Right lobe of liver (tissue), 6 donors: ENCODE measurements around the gene LOXL1. TPM values are rescaled to one million over a fixed set of nuclear protein-coding genes. Genes with fewer than 3 reads are reported as not detected.

ENCODE experiments used
- ATAC-seq, 4 donors: fragments of 200-7000 bp; cut with Tn5 transposase; one replicate each; pipeline ENCODE4 v1.9.1; 2020; ENCODE audit warnings: mild to moderate bottlenecking in 4 of 4, moderate library complexity in 4 of 4
- DNase-seq, 3 donors: peaks; one replicate each; pipeline ENCODE4 v3.0.0-alpha.2; 2020
- H3K27ac ChIP-seq, 3 donors: fragments of 200-600 bp; one replicate each; pipeline ENCODE4 v1.8.0; 2022
- H3K27me3 ChIP-seq, 2 donors: fragments of 200-600 bp; one replicate each; pipeline ENCODE4 v1.8.0; 2022
- H3K36me3 ChIP-seq, 4 donors: fragments of 200-600 bp; sonication (generic) in 1 of 4; one replicate each; pipeline versions ENCODE4 v1.5.1 to v1.8.0; 2017 to 2022; ENCODE audit warnings: control low read depth in 1 of 4
- H3K4me1 ChIP-seq, 4 donors: fragments of 200-600 bp; sonication (generic) in 1 of 4; one replicate each; pipeline versions ENCODE4 v1.5.1 to v1.8.0; 2017 to 2022; ENCODE audit warnings: control low read depth in 1 of 4
- H3K4me3 ChIP-seq, 3 donors: fragments of 200-600 bp; one replicate each; pipeline ENCODE4 v1.8.0; 2022
- H3K9me3 ChIP-seq, 4 donors: fragments of 200-600 bp; sonication (generic) in 1 of 4; one replicate each; pipeline versions ENCODE4 v1.5.1 to v1.8.0; 2017 to 2022; ENCODE audit warnings: control low read depth in 1 of 4
- CTCF ChIP-seq, 4 donors: fragments of 200-600 bp in 3 of 4; fragments of 450-650 bp in 1 of 4; IDR thresholded peaks; one replicate each; pipeline versions ENCODE4 v1.5.1 to v1.8.0; 2016 to 2022; ENCODE audit warnings: antibody characterized with exemption in 4 of 4, mild to moderate bottlenecking in 2 of 4
- POLR2A ChIP-seq: fragments of 450-650 bp; IDR thresholded peaks from one replicate; pipeline ENCODE4 v1.6.1; 2017; ENCODE audit warnings: antibody characterized with exemption, mild to moderate bottlenecking
- WGBS: methylation state at CpG from one replicate; pipeline ENCODE4 v1.1.6; 2018; ENCODE audit warnings: low coverage, low lambda C conversion rate; ENCODE audit not compliant: insufficient coverage; ENCODE audit errors: missing lambda C conversion rate; 5-methylcytosine and 5-hydroxymethylcytosine counted together
- intact Hi-C, 2 donors: fragments of 100-400 bp; cut with DNase I; formaldehyde crosslinking; loops; one replicate each; pipeline versions ENCODE4 v1.11.2 to v1.14.1; 2022
- total RNA-seq, 6 experiments: library from RNA; depleted of rRNA in 2 of 6; stranded (reverse); fragments of >200 nt in 2 of 6; fragmentation: NEBNext Ultra II Directional in 3 of 6; extraction: Animal tissue kit (Norgen Biotek cat#: 25700) in 3 of 6; gene quantifications; one replicate each; pipeline versions ENCODE4 v1.1.0 to v1.2.4, GENCODE V29; 2016 to 2023
- donor health status: DM: no; HTN: yes; CAD: no.
- donor health status: DM: no; HTN: no; CAD: no.
- donor health status: DM: no; HTN: no; CAD: no.
- donor health status: DM: no; HTN: yes; CAD: no.
- donor health status: DM: no; HTN: yes; CAD: no.

Gene LOXL1
- total RNA-seq, 6 experiments from 2014 or later, result 0.29 to 2.3 (median 0.83) TPM

GRCh38 chr15:73983211-73983727 lies 57.0 kb downstream of the LOXL1 start:
- no peak for TF ChIP-seq POLR2A
- no peak for TF ChIP-seq CTCF (IDR thresholded peaks at IDR 0.05)
- 33% methylated on average over 2 of the region's 10 CpGs for WGBS
- peaks cover 0 to 4% (median 0%) of the 10 kb centered on the region in 4 donors for H3K36me3 ChIP-seq
- peak in 1 of 4 donors; percentile 15 for ATAC-seq
- H3K4me3 ChIP-seq, result no peak overlapping the region
- no peaks in the 10 kb centered on the region for H3K27me3 ChIP-seq
- peak in 1 of 3 donors; percentile 45 for DNase-seq
- intact Hi-C loops, result no loop called here
- peaks cover 0 to 11% (median 0%) of the 10 kb centered on the region in 4 donors for H3K4me1 ChIP-seq
- H3K27ac ChIP-seq, result no peak overlapping the region
- H3K9me3 ChIP-seq, result no peaks in the 10 kb centered on the region

- Histone ChIP-seq H3K9me3 (no peaks in the 10 kb centered on the region), H3K27ac (no peak overlapping the region), H3K36me3 (peaks cover 0 to 4% (median 0%) of the 10 kb centered on the region in 4 donors), H3K4me1 (peaks cover 0 to 11% (median 0%) of the 10 kb centered on the region in 4 donors), H3K27me3 (no peaks in the 10 kb centered on the region), H3K4me3 (no peak overlapping the region)
- DNase-seq (peak in 1 of 3 donors; percentile 41), ATAC-seq (no peak)
- 76% methylated on average over 3 of the region's 9 CpGs for WGBS
- intact Hi-C loops, result no loop called here
- TF ChIP-seq CTCF (IDR thresholded peaks at IDR 0.05), result no peak
Observed at GRCh38 chr15:73983773-73984172, 57.5 kb downstream of the LOXL1 start.

- peaks cover 0 to 11% (median 0%) of the 10 kb centered on the region in 4 donors for H3K4me1 ChIP-seq
- DNase-seq, result peak in 1 of 3 donors; percentile 39
- intact Hi-C loops, result no loop called here
- H3K4me3 ChIP-seq, result no peak overlapping the region
- no peaks in the 10 kb centered on the region for H3K9me3 ChIP-seq
- TF ChIP-seq POLR2A (no peak), CTCF (IDR thresholded peaks at IDR 0.05) (no peak)
- H3K27ac ChIP-seq, result no peak overlapping the region
- peaks cover 0 to 4% (median 0%) of the 10 kb centered on the region in 4 donors for H3K36me3 ChIP-seq
- WGBS, result 73% methylated on average over 8 of the region's 13 CpGs
- no peak for ATAC-seq
- H3K27me3 ChIP-seq, result no peaks in the 10 kb centered on the region
Observed at GRCh38 chr15:73984208-73984979, 58.1 kb downstream of the LOXL1 start.

GRCh38 chr15:73985101-73985873 lies 59.0 kb downstream of the LOXL1 start:
- no peak for ATAC-seq
- no peak overlapping the region for H3K27ac ChIP-seq

More at GRCh38 chr15:73985101-73985873, 59.0 kb downstream of the LOXL1 start:
- H3K9me3 ChIP-seq, result no peaks in the 10 kb centered on the region
- H3K36me3 ChIP-seq, result peaks cover 0 to 4% (median 0%) of the 10 kb centered on the region in 4 donors
- no peak for TF ChIP-seq CTCF (IDR thresholded peaks at IDR 0.05)
- TF ChIP-seq POLR2A, result no peak
- intact Hi-C loops, result no loop called here
- H3K27me3 ChIP-seq, result no peaks in the 10 kb centered on the region
- H3K4me1 ChIP-seq, result peaks cover 0 to 11% (median 0%) of the 10 kb centered on the region in 4 donors
- DNase-seq, result peak in 1 of 3 donors; percentile 35
- WGBS, result 90% methylated on average over 6 of the region's 13 CpGs
- no peak overlapping the region for H3K4me3 ChIP-seq
